Activated naive CD8-positive, alpha-beta T cell treated with anti-CD3 and anti-CD28 coated beads, Interleukin-2, amount 50 U/mL, for 24 hours (primary cell): ENCODE data around the gene SLC22A2.

ENCODE experiments used
- ATAC-seq: fragments of 150-1000 bp; cut with Tn5 transposase; one replicate; pipeline ENCODE4 v1.10.0; 2021
- DNase-seq: peaks from one replicate; pipeline ENCODE4 v3.0.0; 2021
- H3K27ac Mint-ChIP-seq: one replicate; pipeline ENCODE4 v1.8.0; 2021; ENCODE audit warnings: mild to moderate bottlenecking, mixed read lengths
- H3K27me3 Mint-ChIP-seq: one replicate; pipeline ENCODE4 v1.8.0; 2021; ENCODE audit warnings: mixed read lengths
- H3K36me3 Mint-ChIP-seq: one replicate; pipeline ENCODE4 v1.8.0; 2021; ENCODE audit warnings: low read depth, mixed read lengths
- H3K4me1 Mint-ChIP-seq: one replicate; pipeline ENCODE4 v1.8.0; 2021; ENCODE audit warnings: mixed read lengths
- H3K4me3 Mint-ChIP-seq: one replicate; pipeline ENCODE4 v1.8.0; 2021; ENCODE audit warnings: mild to moderate bottlenecking, moderate library complexity, mixed read lengths
- H3K9me3 Mint-ChIP-seq: one replicate; pipeline ENCODE4 v1.8.0; 2021; ENCODE audit warnings: mixed read lengths

Gene SLC22A2

DNA sequence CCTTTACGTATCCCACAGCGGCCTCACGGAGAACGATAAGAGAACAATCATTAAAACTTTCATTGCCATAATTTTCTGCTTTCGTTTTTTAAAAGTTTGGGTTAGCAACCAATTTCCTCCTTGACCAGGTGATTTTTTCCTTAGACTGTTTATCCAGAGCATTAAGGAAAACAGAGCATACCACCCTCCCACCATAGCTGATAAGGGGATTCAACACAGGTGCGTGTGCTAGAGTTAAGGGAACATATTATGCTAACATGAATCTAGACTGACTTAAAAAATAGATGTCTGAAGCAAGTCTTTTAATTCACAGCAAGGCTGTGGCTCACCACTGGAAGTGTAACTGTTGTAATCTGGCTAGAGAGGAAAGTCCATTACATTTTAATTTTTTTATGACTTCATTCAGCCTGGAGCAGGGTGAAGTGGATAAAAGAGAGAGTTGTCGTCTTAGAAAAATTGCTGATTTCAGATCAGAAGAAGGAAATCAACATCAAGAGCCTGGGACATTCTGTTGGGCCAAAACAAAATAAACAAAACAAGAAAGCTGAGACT is 5.5 kb upstream of the SLC22A2 start:
- ATAC-seq: no peak
- no peak for DNase-seq
- H3K36me3 Mint-ChIP-seq: no peaks in the 10 kb centered on the region
- peaks cover 11% of the 10 kb centered on the region for H3K27me3 Mint-ChIP-seq
- peaks cover 3% of the 10 kb centered on the region for H3K4me1 Mint-ChIP-seq
- no peak overlapping the region for H3K4me3 Mint-ChIP-seq
- no peak overlapping the region for H3K27ac Mint-ChIP-seq
- no peaks in the 10 kb centered on the region for H3K9me3 Mint-ChIP-seq

- H3K4me1 Mint-ChIP-seq: peaks cover 3% of the 10 kb centered on the region
- peaks cover 11% of the 10 kb centered on the region for H3K27me3 Mint-ChIP-seq
- no peaks in the 10 kb centered on the region for H3K36me3 Mint-ChIP-seq
- DNase-seq: no peak
- H3K4me3 Mint-ChIP-seq: no peak overlapping the region
- no peak for ATAC-seq
- no peaks in the 10 kb centered on the region for H3K9me3 Mint-ChIP-seq
- no peak overlapping the region for H3K27ac Mint-ChIP-seq
Observed at GRCh38 chr6:160263196-160263939, 4.7 kb upstream of the SLC22A2 start.

DNA sequence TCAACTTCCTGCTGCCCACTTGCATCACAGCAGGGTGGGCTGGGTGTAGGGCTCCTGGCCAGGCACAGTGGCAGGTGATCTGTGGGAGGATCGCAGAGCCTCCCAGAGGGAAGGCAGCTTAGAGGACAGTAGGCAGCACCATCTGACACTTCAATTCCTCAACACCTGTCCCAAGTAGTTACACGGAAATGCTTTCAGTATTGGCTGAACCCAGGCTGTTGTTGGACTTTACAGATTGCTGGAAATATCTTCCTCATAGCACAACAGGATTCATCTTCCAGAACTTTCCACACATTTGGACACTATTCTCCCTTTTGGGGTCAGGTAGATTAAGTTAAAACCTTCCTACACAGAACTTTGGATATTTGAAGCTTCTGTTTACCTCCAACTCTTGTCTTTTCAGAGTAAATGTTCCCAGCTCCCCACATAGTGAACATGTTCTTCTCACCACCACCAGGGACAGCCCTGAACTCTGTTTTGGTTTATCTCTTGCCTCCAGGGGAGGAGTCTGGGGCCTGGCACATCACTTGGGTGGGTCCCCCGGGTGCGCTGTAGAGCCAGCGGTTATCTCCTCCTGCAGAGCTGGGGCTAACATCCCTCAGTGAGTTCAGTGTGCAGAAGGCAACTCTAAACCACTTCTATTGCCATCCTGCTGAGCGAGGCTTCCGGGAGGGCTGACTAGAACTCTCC is 3.5 kb upstream of the SLC22A2 start:
- Mint-ChIP-seq H3K27me3 (peaks cover 17% of the 10 kb centered on the region), H3K4me3 (no peak overlapping the region), H3K27ac (no peak overlapping the region), H3K4me1 (peaks cover 3% of the 10 kb centered on the region), H3K9me3 (no peaks in the 10 kb centered on the region), H3K36me3 (no peaks in the 10 kb centered on the region)
- ATAC-seq: no peak
- no peak for DNase-seq

DNA sequence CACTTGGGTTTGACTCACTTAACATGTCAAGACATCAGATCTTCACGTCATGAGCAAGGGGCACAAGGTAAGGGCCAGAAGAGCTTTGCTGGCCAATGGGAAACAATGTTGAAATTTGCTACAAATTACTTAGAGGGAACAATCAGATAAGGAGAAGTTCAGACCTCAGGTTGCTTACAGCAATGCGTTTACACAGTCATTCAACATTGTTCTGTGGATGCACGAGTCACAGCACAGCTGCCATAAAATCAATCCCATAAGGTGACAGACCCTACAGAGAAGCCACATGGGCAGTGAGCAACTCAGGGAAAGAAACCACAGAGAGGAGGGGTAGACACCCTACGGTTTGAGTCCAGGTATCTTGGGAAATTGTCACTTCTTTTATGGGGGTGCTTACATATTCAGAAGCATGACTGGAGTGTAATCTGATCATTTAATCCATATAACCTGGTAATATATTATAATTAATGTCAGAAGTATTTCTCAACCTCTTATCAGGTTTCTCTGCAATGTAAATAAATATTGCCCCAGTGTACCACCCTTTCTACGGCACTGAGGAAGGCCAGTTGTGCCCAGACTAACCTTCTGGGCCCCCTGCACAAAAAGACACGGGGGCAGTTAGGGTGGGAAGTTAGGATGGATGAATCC is 2.3 kb upstream of the SLC22A2 start:
- H3K4me3 Mint-ChIP-seq: no peak overlapping the region
- peaks cover 17% of the 10 kb centered on the region for H3K27me3 Mint-ChIP-seq
- H3K27ac Mint-ChIP-seq: no peak overlapping the region
- no peaks in the 10 kb centered on the region for H3K36me3 Mint-ChIP-seq
- H3K4me1 Mint-ChIP-seq: no peaks in the 10 kb centered on the region
- DNase-seq (no peak), ATAC-seq (no peak)
- H3K9me3 Mint-ChIP-seq: no peaks in the 10 kb centered on the region

DNA sequence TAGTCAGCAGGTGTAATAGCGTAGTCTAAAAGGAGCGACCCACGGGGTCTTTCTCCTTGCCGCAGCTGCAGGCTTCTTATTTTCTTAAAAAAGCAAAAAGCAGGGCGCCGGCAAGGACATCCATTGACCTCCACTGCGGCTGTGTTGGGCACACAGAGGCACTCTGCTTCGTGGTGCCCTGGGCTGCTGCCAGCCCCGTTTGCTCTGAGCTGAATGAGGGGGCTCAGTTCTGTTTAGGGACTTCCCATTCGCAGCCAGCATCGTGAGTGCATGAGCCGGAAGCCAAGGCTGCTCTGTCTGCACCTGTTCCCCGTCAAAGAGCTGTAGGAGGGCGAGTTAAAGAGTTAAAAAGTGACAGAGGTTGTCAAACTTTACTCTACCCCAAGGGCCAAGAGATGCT is 1.7 kb upstream of the SLC22A2 start:
- Mint-ChIP-seq H3K27ac (no peak overlapping the region), H3K36me3 (no peaks in the 10 kb centered on the region), H3K9me3 (no peaks in the 10 kb centered on the region), H3K27me3 (peaks cover 17% of the 10 kb centered on the region), H3K4me1 (no peaks in the 10 kb centered on the region), H3K4me3 (no peak overlapping the region)
- DNase-seq: no peak
- ATAC-seq: no peak

GRCh38 chr6:160259598-160259997 is 977 bp upstream of the SLC22A2 start:
- ATAC-seq (no peak), DNase-seq (no peak)
- no peaks in the 10 kb centered on the region for H3K9me3 Mint-ChIP-seq
- no peak overlapping the region for H3K27ac Mint-ChIP-seq
- no peaks in the 10 kb centered on the region for H3K4me1 Mint-ChIP-seq
- H3K36me3 Mint-ChIP-seq: no peaks in the 10 kb centered on the region
- H3K4me3 Mint-ChIP-seq: no peak overlapping the region
- H3K27me3 Mint-ChIP-seq: peaks cover 20% of the 10 kb centered on the region

DNA sequence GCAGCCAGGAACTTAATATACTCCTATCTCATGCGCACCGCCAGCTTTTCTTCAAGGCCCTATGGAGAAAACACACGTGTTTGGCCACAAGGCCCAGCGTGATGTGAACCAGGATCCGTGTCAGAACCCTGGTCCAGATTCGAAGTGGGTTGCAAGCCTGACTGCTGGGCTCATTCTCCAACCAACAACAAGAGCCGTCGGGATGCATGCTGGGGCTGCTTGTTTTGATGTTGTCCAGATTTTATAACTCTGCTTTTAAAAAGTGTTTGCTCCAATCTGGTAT is 463 bp upstream of the SLC22A2 start:
- Mint-ChIP-seq H3K27ac (no peak overlapping the region), H3K4me3 (no peak overlapping the region), H3K36me3 (no peaks in the 10 kb centered on the region), H3K27me3 (peaks cover 22% of the 10 kb centered on the region), H3K9me3 (no peaks in the 10 kb centered on the region), H3K4me1 (no peaks in the 10 kb centered on the region)
- no peak for ATAC-seq
- no peak for DNase-seq

- DNase-seq (no peak), ATAC-seq (no peak)
- Mint-ChIP-seq H3K27ac (no peak overlapping the region), H3K36me3 (no peaks in the 10 kb centered on the region), H3K4me1 (no peaks in the 10 kb centered on the region), H3K9me3 (no peaks in the 10 kb centered on the region), H3K27me3 (peaks cover 16% of the 10 kb centered on the region), H3K4me3 (no peak overlapping the region)
Observed at GRCh38 chr6:160256445-160256844, 2.2 kb downstream of the SLC22A2 start.

GRCh38 chr6:160254467-160255312 is 3.9 kb downstream of the SLC22A2 start:
- DNase-seq (no peak), ATAC-seq (no peak)
- Mint-ChIP-seq H3K4me1 (no peaks in the 10 kb centered on the region), H3K36me3 (no peaks in the 10 kb centered on the region), H3K4me3 (no peak overlapping the region), H3K9me3 (no peaks in the 10 kb centered on the region), H3K27ac (no peak overlapping the region), H3K27me3 (peaks cover 19% of the 10 kb centered on the region)

- ATAC-seq (no peak), DNase-seq (no peak)
- H3K4me3 Mint-ChIP-seq: no peak overlapping the region
- peaks cover 21% of the 10 kb centered on the region for H3K27me3 Mint-ChIP-seq
- no peak overlapping the region for H3K27ac Mint-ChIP-seq
- H3K4me1 Mint-ChIP-seq: peaks cover 3% of the 10 kb centered on the region
- H3K36me3 Mint-ChIP-seq: no peaks in the 10 kb centered on the region
- H3K9me3 Mint-ChIP-seq: no peaks in the 10 kb centered on the region
Observed at GRCh38 chr6:160253714-160254113, 4.9 kb downstream of the SLC22A2 start.

- H3K36me3 Mint-ChIP-seq: no peaks in the 10 kb centered on the region
- DNase-seq (no peak), ATAC-seq (no peak)
- H3K4me3 Mint-ChIP-seq: no peak overlapping the region
- H3K4me1 Mint-ChIP-seq: peaks cover 5% of the 10 kb centered on the region
- no peak overlapping the region for H3K27ac Mint-ChIP-seq
- H3K9me3 Mint-ChIP-seq: no peaks in the 10 kb centered on the region
- H3K27me3 Mint-ChIP-seq: peaks cover 21% of the 10 kb centered on the region
Observed at GRCh38 chr6:160253292-160253691, 5.3 kb downstream of the SLC22A2 start.

GRCh38 chr6:160252073-160252813 is 6.4 kb downstream of the SLC22A2 start:
- no peak for ATAC-seq
- Mint-ChIP-seq H3K27me3 (peaks cover 17% of the 10 kb centered on the region), H3K36me3 (no peaks in the 10 kb centered on the region), H3K4me3 (no peak overlapping the region), H3K27ac (no peak overlapping the region), H3K4me1 (peaks cover 7% of the 10 kb centered on the region), H3K9me3 (no peaks in the 10 kb centered on the region)
- DNase-seq: no peak

- H3K36me3 Mint-ChIP-seq: no peaks in the 10 kb centered on the region
- ATAC-seq (no peak), DNase-seq (no peak)
- peaks cover 7% of the 10 kb centered on the region for H3K4me1 Mint-ChIP-seq
- H3K27ac Mint-ChIP-seq: no peak overlapping the region
- H3K9me3 Mint-ChIP-seq: no peaks in the 10 kb centered on the region
- H3K4me3 Mint-ChIP-seq: no peak overlapping the region
- H3K27me3 Mint-ChIP-seq: peaks cover 15% of the 10 kb centered on the region
Observed at GRCh38 chr6:160249671-160250070, 8.9 kb downstream of the SLC22A2 start.

- Mint-ChIP-seq H3K4me1 (peaks cover 7% of the 10 kb centered on the region), H3K9me3 (no peaks in the 10 kb centered on the region), H3K36me3 (no peaks in the 10 kb centered on the region), H3K27me3 (peaks cover 10% of the 10 kb centered on the region), H3K27ac (no peak overlapping the region), H3K4me3 (no peak overlapping the region)
- ATAC-seq (peak; percentile 85), DNase-seq (no peak)
Observed at GRCh38 chr6:160248538-160248937, 10.1 kb downstream of the SLC22A2 start.
